OCI-LY1 (cell line): ENCODE measurements around the gene ERG28.
"Not testable (repeated sequence)": the region's sequence is repeated elsewhere in the genome, so short reads cannot be mapped to it uniquely, and the experiment has no call there.

Experiments
- H2AFZ ChIP-seq: fragments of 200-600 bp; sonication (generic), shearing (Covaris generic); 2 replicates; pipeline ENCODE4 v1.6.0; 2014; ENCODE audit warnings: antibody characterized with exemption, mild to moderate bottlenecking, low read length
- H3F3A ChIP-seq: fragments of 200-600 bp; sonication (generic), shearing (Covaris generic); 2 replicates; pipeline ENCODE4 v1.6.0; 2014; ENCODE audit warnings: mild to moderate bottlenecking, antibody characterized with exemption, low read length, moderate library complexity; ENCODE audit not compliant: insufficient read depth
- H3K27ac ChIP-seq: fragments of 200-600 bp; sonication (generic); 2 replicates; pipeline ENCODE4 v1.5.1; 2014; ENCODE audit warnings: low read length, mixed run types, mild to moderate bottlenecking, low read depth; ENCODE audit not compliant: poor library complexity, severe bottlenecking
- H3K27me3 ChIP-seq: fragments of 200-600 bp; sonication (generic); 2 replicates; pipeline ENCODE4 v1.6.0; 2014; ENCODE audit warnings: antibody characterized with exemption, mild to moderate bottlenecking, low read length, moderate library complexity; ENCODE audit not compliant: insufficient read depth
- H3K36me3 ChIP-seq: fragments of 200-600 bp; sonication (generic); 2 replicates; pipeline ENCODE4 v1.6.1; 2014; ENCODE audit warnings: mild to moderate bottlenecking, antibody characterized with exemption, low read length, moderate library complexity, mixed read lengths; ENCODE audit not compliant: insufficient read depth
- H3K4me1 ChIP-seq: fragments of 200-600 bp; sonication (generic); 2 replicates; pipeline ENCODE4 v1.5.1; 2014; ENCODE audit warnings: mild to moderate bottlenecking, low read length, moderate library complexity; ENCODE audit not compliant: insufficient read depth, severe bottlenecking
- H3K4me2 ChIP-seq: fragments of 200-600 bp; sonication (generic), shearing (Covaris generic); 2 replicates; pipeline ENCODE4 v1.6.1; 2014; ENCODE audit warnings: low read length
- H3K4me3 ChIP-seq: fragments of 200-600 bp; sonication (generic); 2 replicates; pipeline ENCODE4 v1.5.1; 2014; ENCODE audit warnings: low read length, low read depth, mild to moderate bottlenecking, mixed read lengths; ENCODE audit not compliant: poor library complexity, severe bottlenecking
- H3K79me2 ChIP-seq: fragments of 200-600 bp; shearing (Covaris generic); 2 replicates; pipeline ENCODE4 v1.6.1; 2016; ENCODE audit warnings: mixed run types, low read length, mixed read lengths; ENCODE audit not compliant: insufficient read depth
- H3K9ac ChIP-seq: fragments of 200-600 bp; sonication (generic), shearing (Covaris generic); 2 replicates; pipeline ENCODE4 v1.6.1; 2014; ENCODE audit warnings: mild to moderate bottlenecking, low read length, mixed read lengths
- H3K9me2 ChIP-seq: fragments of 200-600 bp; sonication (generic), shearing (Covaris generic); 2 replicates; pipeline ENCODE4 v1.6.1; 2014; ENCODE audit warnings: low read depth, mild to moderate bottlenecking, low read length, mixed read lengths
- H3K9me3 ChIP-seq: fragments of 200-600 bp; shearing (Covaris generic); 2 replicates; pipeline ENCODE4 v1.6.1; 2014; ENCODE audit warnings: low read length, mixed read lengths
- H4K20me1 ChIP-seq: fragments of 200-600 bp; sonication (generic), shearing (Covaris generic); 2 replicates; pipeline ENCODE4 v1.6.0; 2016; ENCODE audit warnings: mild to moderate bottlenecking, low read length; ENCODE audit not compliant: insufficient read depth
- CTCF ChIP-seq: fragments of 200-600 bp; sonication (generic), shearing (Covaris generic); IDR thresholded peaks from 2 replicates; pipeline ENCODE4 v1.5.1; 2017; ENCODE audit warnings: mild to moderate bottlenecking, antibody characterized with exemption, low read length, moderate library complexity, mixed read lengths
- EZH2 ChIP-seq: fragments of 200-600 bp; sonication (generic), shearing (Covaris generic); IDR thresholded peaks from 2 replicates; pipeline ENCODE4 v1.8.0; 2017; ENCODE audit warnings: borderline replicate concordance, mixed run types, mild to moderate bottlenecking, antibody characterized with exemption, low read length, moderate library complexity, mixed read lengths

ERG28 gene

GRCh38 chr14:75700295-75700694 is 39.6 kb upstream of the ERG28 start:
- peaks cover 24% of the 10 kb centered on the region for H3K36me3 ChIP-seq
- TF ChIP-seq EZH2 (no peak), CTCF (no peak)
- H2AFZ ChIP-seq, result no peak overlapping the region
- H3K4me1 ChIP-seq, result no peaks in the 10 kb centered on the region
- H3F3A ChIP-seq, result no peaks in the 10 kb centered on the region
- no peaks in the 10 kb centered on the region for H3K9me2 ChIP-seq
- no peaks in the 10 kb centered on the region for H3K9me3 ChIP-seq
- no peak overlapping the region for H3K4me3 ChIP-seq
- no peaks in the 10 kb centered on the region for H4K20me1 ChIP-seq
- no peak overlapping the region for H3K9ac ChIP-seq
- H3K4me2 ChIP-seq, result no peak overlapping the region
- H3K27me3 ChIP-seq, result no peaks in the 10 kb centered on the region
- no peaks in the 10 kb centered on the region for H3K79me2 ChIP-seq
- no peak overlapping the region for H3K27ac ChIP-seq

- Histone ChIP-seq H3K9me3 (no peaks in the 10 kb centered on the region), H3F3A (no peaks in the 10 kb centered on the region), H3K9me2 (no peaks in the 10 kb centered on the region), H3K27ac (no peak overlapping the region), H3K36me3 (peaks cover 24% of the 10 kb centered on the region), H3K27me3 (no peaks in the 10 kb centered on the region), H3K4me1 (no peaks in the 10 kb centered on the region), H3K4me2 (no peak overlapping the region), H4K20me1 (no peaks in the 10 kb centered on the region), H3K4me3 (no peak overlapping the region), H3K9ac (no peak overlapping the region), H2AFZ (no peak overlapping the region), H3K79me2 (no peaks in the 10 kb centered on the region)
- TF ChIP-seq CTCF (no peak), EZH2 (no peak)
Measured at GRCh38 chr14:75699331-75699730, 38.7 kb upstream of the ERG28 start.

- Histone ChIP-seq H3K4me3 (no peak overlapping the region), H3K79me2 (no peaks in the 10 kb centered on the region), H3K4me2 (no peak overlapping the region), H4K20me1 (no peaks in the 10 kb centered on the region), H3F3A (no peaks in the 10 kb centered on the region), H3K9me3 (no peaks in the 10 kb centered on the region), H2AFZ (no peak overlapping the region), H3K27ac (no peak overlapping the region), H3K27me3 (no peaks in the 10 kb centered on the region), H3K9me2 (no peaks in the 10 kb centered on the region), H3K36me3 (peaks cover 35% of the 10 kb centered on the region), H3K9ac (no peak overlapping the region), H3K4me1 (no peaks in the 10 kb centered on the region)
- no peak for TF ChIP-seq EZH2
Measured at GRCh38 chr14:75697918-75698317, 37.2 kb upstream of the ERG28 start.

GRCh38 chr14:75697386-75697785 is 36.7 kb upstream of the ERG28 start:
- H3K36me3 ChIP-seq, result peaks cover 30% of the 10 kb centered on the region
- no peak overlapping the region for H3K27ac ChIP-seq

GRCh38 chr14:75695025-75695424 is 34.3 kb upstream of the ERG28 start:
- peaks cover 37% of the 10 kb centered on the region for H3K36me3 ChIP-seq
- not testable (repeated sequence) for H3K9me2 ChIP-seq, H3K4me3 ChIP-seq, H3K4me1 ChIP-seq, H3K9ac ChIP-seq, H2AFZ ChIP-seq, H3K27ac ChIP-seq, H4K20me1 ChIP-seq, H3F3A ChIP-seq, H3K27me3 ChIP-seq, H3K4me2 ChIP-seq, H3K79me2 ChIP-seq, H3K9me3 ChIP-seq

More at GRCh38 chr14:75697386-75697785, 36.7 kb upstream of the ERG28 start:
- H3K9me2 ChIP-seq, result no peaks in the 10 kb centered on the region
- no peaks in the 10 kb centered on the region for H3K9me3 ChIP-seq
- no peak overlapping the region for H2AFZ ChIP-seq
- H3K4me2 ChIP-seq, result no peak overlapping the region
- no peaks in the 10 kb centered on the region for H4K20me1 ChIP-seq
- no peaks in the 10 kb centered on the region for H3K4me1 ChIP-seq
- H3F3A ChIP-seq, result no peaks in the 10 kb centered on the region
- no peak overlapping the region for H3K4me3 ChIP-seq
- no peaks in the 10 kb centered on the region for H3K79me2 ChIP-seq
- no peak for TF ChIP-seq CTCF
- TF ChIP-seq EZH2, result no peak
- no peaks in the 10 kb centered on the region for H3K27me3 ChIP-seq
- H3K9ac ChIP-seq, result no peak overlapping the region
